ENCODE data around the gene KCNV2. TPM values are rescaled to one million over a fixed set of nuclear protein-coding genes. Genes with fewer than 3 reads are reported as not detected.
A peak's percentile ranks its signal among the peaks of the same experiment; 100 is the strongest.

KCNV2 gene
- total RNA-seq, 6 donors from 2014 or later: not detected

DNA sequence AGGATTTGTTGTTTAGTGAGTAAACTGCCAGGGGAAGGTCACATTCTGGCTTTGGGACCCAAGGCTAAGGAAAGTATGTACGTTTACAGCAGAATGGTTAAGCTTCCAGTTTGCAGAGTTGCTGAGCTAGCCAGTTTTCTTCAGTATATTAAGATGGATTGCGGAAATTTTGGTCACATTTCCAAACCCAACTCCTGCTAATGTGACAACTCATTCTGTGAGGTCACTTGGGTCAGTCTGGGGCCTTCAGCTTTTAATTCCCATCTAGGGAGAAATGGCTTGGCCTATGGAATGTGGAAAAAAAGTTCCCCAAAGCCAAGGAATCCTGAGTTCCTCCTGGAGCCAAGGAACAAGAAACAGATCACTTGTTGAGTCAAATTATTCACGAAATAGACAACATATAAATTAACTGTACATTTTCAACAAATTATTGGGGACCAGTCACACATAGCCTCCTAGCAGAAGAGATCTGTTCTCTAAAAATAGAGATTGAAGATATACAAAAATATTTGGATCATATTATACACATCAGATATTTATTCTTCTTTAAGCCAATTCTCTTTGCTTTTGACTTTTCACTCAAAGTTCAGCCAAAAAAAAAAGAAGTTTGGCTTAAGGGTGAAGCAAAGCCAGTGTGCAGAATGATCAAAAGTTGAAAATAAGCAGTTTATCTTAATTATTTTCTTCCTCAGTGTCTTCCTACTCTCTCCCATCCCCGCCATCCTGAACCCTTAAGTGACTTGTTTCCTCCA lies 8.8 kb downstream of the KCNV2 start:
- Histone ChIP-seq H3K9me3 (no peaks in the 10 kb centered on the region), H3K27me3 (no peaks in the 10 kb centered on the region), H3K4me3 (no peak overlapping the region), H3K4me1 (peaks cover 0 to 5% (median 0%) of the 10 kb centered on the region in 4 donors), H3K27ac (peak overlapping the region in 1 of 4 donors; percentile 33), H3K36me3 (no peaks in the 10 kb centered on the region)
- no peak for DNase-seq
- TF ChIP-seq POLR2A (IDR thresholded peaks at IDR 0.05): no peak
- no peak for TF ChIP-seq EP300 (IDR thresholded peaks at IDR 0.05)
- no peak for TF ChIP-seq POLR2AphosphoS5 (IDR thresholded peaks at IDR 0.05)
- TF ChIP-seq, protein P1, sequence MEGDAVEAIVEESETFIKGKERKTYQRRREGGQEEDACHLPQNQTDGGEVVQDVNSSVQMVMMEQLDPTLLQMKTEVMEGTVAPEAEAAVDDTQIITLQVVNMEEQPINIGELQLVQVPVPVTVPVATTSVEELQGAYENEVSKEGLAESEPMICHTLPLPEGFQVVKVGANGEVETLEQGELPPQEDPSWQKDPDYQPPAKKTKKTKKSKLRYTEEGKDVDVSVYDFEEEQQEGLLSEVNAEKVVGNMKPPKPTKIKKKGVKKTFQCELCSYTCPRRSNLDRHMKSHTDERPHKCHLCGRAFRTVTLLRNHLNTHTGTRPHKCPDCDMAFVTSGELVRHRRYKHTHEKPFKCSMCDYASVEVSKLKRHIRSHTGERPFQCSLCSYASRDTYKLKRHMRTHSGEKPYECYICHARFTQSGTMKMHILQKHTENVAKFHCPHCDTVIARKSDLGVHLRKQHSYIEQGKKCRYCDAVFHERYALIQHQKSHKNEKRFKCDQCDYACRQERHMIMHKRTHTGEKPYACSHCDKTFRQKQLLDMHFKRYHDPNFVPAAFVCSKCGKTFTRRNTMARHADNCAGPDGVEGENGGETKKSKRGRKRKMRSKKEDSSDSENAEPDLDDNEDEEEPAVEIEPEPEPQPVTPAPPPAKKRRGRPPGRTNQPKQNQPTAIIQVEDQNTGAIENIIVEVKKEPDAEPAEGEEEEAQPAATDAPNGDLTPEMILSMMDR (IDR thresholded peaks at IDR 0.05): no peak
- WGBS, 2 donors: 74 to 86% methylated on average over 4 of the region's 4 CpGs
- ATAC-seq (ENCODE audit: low FRiP score in 2 of 2): no peak

DNA sequence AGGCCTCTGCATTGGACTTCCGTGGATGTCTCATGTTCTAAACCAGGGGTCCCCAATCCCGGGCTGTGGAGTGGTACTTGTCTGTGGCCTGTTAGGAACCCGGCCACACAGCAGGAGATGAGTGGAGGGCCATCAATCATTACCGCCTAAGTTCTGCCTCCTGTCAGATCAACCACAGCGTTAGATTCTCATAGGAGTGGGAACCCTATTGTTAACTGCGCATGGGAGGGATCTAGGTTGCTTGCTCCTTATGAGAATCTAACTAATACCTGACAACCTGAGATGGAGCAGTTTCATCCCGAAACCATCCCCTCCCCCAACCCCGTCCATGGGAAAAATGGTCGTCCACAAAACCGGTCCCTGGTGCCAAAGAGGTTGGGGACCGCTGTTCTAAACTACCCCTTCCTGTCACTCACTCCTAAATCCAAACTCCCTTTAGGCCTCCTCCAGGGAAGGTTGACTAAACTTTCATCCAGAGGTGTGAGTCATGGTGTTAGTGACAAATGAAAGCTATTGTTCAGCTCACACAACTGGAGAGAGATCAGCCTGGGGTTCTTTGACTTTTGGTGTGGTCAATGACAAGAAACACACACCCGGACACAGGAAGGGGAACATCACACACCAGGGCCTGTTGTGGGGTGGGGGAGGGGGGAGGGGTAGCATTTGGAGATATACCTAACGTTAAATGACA lies 9.5 kb downstream of the KCNV2 start:
- 79 to 87% methylated on average over 13 of the region's 13 CpGs for WGBS, 2 donors
- H3K27ac ChIP-seq: peak overlapping the region in 1 of 4 donors; percentile 33
- no peak overlapping the region for H3K4me3 ChIP-seq
- no peaks in the 10 kb centered on the region for H3K36me3 ChIP-seq
- no peak for TF ChIP-seq EP300 (IDR thresholded peaks at IDR 0.05)
- TF ChIP-seq, protein P1 (IDR thresholded peaks at IDR 0.05): no peak
- TF ChIP-seq POLR2A (IDR thresholded peaks at IDR 0.05): no peak
- TF ChIP-seq POLR2AphosphoS5 (IDR thresholded peaks at IDR 0.05): no peak
- DNase-seq (no peak), ATAC-seq (ENCODE audit: low FRiP score in 2 of 2) (no peak)
- no peaks in the 10 kb centered on the region for H3K9me3 ChIP-seq
- H3K27me3 ChIP-seq: no peaks in the 10 kb centered on the region
- peaks cover 0 to 5% (median 0%) of the 10 kb centered on the region in 4 donors for H3K4me1 ChIP-seq

DNA sequence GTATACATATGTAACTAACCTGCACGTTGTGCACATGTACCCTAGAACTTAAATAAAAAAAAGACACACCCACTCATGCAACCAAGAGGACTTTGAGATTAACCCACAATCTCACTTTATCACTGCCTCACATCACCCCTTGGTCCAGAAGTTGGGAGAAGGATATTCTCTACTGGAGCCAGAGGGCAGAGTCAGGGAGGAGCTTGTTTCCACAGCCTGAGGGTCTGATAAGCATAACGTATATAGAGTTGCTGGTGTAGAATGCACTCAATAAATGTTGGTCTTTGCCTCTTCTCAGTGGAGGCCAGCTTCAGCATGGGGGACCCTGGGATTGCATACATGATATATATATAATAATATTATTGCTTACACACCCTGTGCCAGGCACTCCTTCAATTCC lies 10.1 kb downstream of the KCNV2 start:
- WGBS, 2 donors: 78 to 85% methylated on average over 2 of the region's 2 CpGs
- no peak overlapping the region for H3K4me3 ChIP-seq
- no peak for DNase-seq

DNA sequence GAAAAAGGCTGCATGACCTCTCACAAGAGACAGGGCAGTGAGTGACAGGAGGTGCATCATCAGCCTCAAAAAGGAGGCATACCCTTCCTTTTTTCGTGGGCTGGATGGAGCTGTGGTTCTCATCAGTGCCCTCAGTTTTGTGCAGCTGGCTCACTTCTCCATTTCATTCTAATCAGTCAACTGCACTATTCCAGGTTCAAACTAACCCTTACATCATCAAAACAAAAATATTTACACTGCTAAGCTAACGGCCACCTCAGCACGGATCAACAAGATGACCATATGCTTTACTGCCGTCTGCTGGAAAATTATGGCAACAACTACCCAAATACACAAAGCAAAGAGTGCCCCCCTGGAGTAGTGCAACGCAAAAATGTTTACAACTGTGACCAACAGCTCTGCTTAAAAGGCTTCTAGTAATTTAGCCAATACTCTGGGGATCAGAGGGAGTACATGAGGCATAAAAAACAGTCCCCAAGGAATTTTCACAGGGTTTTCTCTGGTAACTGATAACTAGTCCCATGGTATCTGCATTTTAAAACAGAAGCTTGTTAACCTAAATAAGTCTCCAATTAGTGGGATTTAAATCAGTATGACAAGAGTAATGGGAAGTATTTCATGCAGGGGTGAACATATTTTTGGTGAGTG lies 10.8 kb downstream of the KCNV2 start:
- peaks cover 0 to 5% (median 0%) of the 10 kb centered on the region in 4 donors for H3K4me1 ChIP-seq
- no peaks in the 10 kb centered on the region for H3K27me3 ChIP-seq
- no peak overlapping the region for H3K27ac ChIP-seq
- no peaks in the 10 kb centered on the region for H3K36me3 ChIP-seq
- peak in 1 of 2 donors; percentile 63 for ATAC-seq (ENCODE audit: low FRiP score in 2 of 2)
- H3K9me3 ChIP-seq: no peaks in the 10 kb centered on the region
- 12 to 13% methylated on average over 5 of the region's 5 CpGs for WGBS, 2 donors
- no peak for TF ChIP-seq EP300 (IDR thresholded peaks at IDR 0.05)
- TF ChIP-seq POLR2A (IDR thresholded peaks at IDR 0.05): no peak
- TF ChIP-seq, protein P1 (IDR thresholded peaks at IDR 0.05): peak in 5 of 6 experiments; percentile 42 to 62 (median 61)
- DNase-seq: no peak
- no peak overlapping the region for H3K4me3 ChIP-seq

More for the DNA sequence above, 10.1 kb downstream of the KCNV2 start:
- TF ChIP-seq POLR2AphosphoS5 (IDR thresholded peaks at IDR 0.05): no peak
- no peak for TF ChIP-seq POLR2A (IDR thresholded peaks at IDR 0.05)
- no peak for TF ChIP-seq EP300 (IDR thresholded peaks at IDR 0.05)
- TF ChIP-seq, protein P1 (IDR thresholded peaks at IDR 0.05): no peak
- H3K36me3 ChIP-seq: no peaks in the 10 kb centered on the region
- ATAC-seq (ENCODE audit: low FRiP score in 2 of 2): no peak
- H3K9me3 ChIP-seq: no peaks in the 10 kb centered on the region
- H3K4me1 ChIP-seq: peaks cover 0 to 5% (median 0%) of the 10 kb centered on the region in 4 donors
- no peak overlapping the region for H3K27ac ChIP-seq
- H3K27me3 ChIP-seq: no peaks in the 10 kb centered on the region

Data from upper lobe of left lung (tissue), 6 donors.